ENCODE data around the gene RBM47. TPM values are rescaled to one million over a fixed set of nuclear protein-coding genes. Genes with fewer than 3 reads are reported as not detected.

Gene RBM47
- total RNA-seq, 1 donor from 2014 or later, result 0.37 TPM

DNA sequence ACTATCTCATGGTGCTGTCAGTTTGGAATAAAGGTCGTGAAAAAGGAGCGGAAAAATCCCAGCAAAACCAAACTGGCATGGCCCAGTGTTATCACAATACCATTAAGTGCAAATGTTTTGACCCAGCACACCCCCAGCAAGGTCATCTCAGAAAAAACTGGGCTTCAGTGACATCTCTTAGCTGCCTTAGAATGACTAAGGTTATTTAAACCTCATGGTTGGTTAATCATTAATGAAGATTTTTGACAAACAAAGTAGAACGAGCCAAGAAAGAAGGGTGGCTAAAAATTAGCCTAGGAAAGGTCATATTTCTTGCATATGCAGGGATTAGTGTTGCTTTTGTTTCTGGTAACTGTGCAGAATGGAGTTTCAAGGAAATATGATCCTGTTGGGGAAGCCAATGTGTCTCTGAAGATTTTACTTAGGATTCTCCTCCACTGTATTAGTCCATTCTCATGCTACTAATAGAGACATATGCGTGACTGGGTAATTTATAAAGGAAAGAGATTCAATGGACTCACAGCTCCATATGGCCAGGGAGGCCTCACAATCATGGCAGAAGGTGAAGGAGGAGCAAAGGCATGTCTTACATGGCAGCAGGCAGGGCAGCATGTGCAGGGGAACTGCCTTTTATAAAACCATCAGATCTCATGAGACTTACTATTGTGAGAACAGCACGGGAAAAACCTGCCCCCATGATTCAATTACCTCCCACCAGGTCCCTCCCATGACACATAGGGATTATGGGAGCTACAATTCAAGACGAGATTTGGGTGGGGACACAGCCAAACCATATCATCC lies 211.0 kb downstream of the RBM47 start:
- no peak overlapping the region for H3K27ac Mint-ChIP-seq (ENCODE audit: unreplicated experiment)
- H3K36me3 Mint-ChIP-seq (ENCODE audit: low read depth), result peaks cover 3% of the 10 kb centered on the region
- H3K4me3 Mint-ChIP-seq, result no peak overlapping the region
- H3K9me3 Mint-ChIP-seq, result peaks cover 14% of the 10 kb centered on the region
- TF ChIP-seq, protein P1, sequence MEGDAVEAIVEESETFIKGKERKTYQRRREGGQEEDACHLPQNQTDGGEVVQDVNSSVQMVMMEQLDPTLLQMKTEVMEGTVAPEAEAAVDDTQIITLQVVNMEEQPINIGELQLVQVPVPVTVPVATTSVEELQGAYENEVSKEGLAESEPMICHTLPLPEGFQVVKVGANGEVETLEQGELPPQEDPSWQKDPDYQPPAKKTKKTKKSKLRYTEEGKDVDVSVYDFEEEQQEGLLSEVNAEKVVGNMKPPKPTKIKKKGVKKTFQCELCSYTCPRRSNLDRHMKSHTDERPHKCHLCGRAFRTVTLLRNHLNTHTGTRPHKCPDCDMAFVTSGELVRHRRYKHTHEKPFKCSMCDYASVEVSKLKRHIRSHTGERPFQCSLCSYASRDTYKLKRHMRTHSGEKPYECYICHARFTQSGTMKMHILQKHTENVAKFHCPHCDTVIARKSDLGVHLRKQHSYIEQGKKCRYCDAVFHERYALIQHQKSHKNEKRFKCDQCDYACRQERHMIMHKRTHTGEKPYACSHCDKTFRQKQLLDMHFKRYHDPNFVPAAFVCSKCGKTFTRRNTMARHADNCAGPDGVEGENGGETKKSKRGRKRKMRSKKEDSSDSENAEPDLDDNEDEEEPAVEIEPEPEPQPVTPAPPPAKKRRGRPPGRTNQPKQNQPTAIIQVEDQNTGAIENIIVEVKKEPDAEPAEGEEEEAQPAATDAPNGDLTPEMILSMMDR (conservative IDR thresholded peaks at IDR 0.05), result no peak
- no peak for DNase-seq (ENCODE audit: low read depth, low spot score)
- no peaks in the 10 kb centered on the region for H3K4me1 Mint-ChIP-seq
- no peaks in the 10 kb centered on the region for H3K27me3 Mint-ChIP-seq (ENCODE audit: low read depth)

DNA sequence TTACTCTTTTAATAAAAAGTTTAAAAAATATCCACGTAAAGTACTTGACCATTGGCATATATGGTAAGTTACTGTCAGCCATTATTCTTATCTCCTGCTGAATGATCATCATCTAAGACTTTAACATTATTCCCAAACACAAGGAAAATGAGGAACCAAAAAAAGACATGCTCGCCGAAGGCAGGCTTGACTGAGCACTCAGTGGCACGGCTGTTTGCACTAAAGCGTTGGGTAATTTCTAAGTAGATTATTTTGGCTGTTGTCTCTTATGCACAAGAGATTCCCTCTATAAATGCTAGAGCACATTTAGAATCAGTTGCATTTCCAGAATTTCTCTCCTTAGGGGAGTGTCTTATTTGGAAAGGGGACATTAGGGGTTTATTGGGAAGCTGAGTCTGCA lies 211.7 kb downstream of the RBM47 start:
- H3K4me3 Mint-ChIP-seq, result no peak overlapping the region
- peaks cover 14% of the 10 kb centered on the region for H3K9me3 Mint-ChIP-seq
- H3K27me3 Mint-ChIP-seq (ENCODE audit: low read depth), result no peaks in the 10 kb centered on the region
- DNase-seq (ENCODE audit: low read depth, low spot score), result no peak
- H3K36me3 Mint-ChIP-seq (ENCODE audit: low read depth), result peaks cover 3% of the 10 kb centered on the region
- no peak overlapping the region for H3K27ac Mint-ChIP-seq (ENCODE audit: unreplicated experiment)
- TF ChIP-seq, protein P1 (conservative IDR thresholded peaks at IDR 0.05), result no peak
- H3K4me1 Mint-ChIP-seq, result no peaks in the 10 kb centered on the region

DNA sequence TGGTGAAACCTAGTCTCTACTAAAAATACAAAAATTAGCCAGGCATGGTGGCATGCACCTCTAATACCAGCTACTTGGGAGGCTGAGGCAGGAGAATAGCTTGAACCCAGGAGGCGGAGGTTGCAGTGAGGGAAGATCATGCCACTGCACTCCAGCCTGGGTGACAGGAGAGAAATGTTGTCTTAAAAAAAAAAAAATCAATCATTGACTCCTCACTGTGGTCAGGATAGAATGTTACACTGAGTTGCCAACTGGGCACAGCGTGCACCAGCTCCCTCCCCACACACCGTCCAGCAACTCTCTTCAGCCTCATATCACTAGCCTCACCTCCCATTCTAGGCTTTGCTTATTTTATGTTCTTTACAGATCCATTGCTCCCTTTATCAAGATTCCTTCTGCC lies 215.0 kb downstream of the RBM47 start:
- Mint-ChIP-seq H3K4me3 (no peak overlapping the region), H3K27me3 (ENCODE audit: low read depth) (no peaks in the 10 kb centered on the region), H3K4me1 (no peaks in the 10 kb centered on the region), H3K36me3 (ENCODE audit: low read depth) (peaks cover 3% of the 10 kb centered on the region), H3K27ac (ENCODE audit: unreplicated experiment) (no peak overlapping the region), H3K9me3 (peaks cover 11% of the 10 kb centered on the region)
- TF ChIP-seq, protein P1 (conservative IDR thresholded peaks at IDR 0.05), result no peak
- DNase-seq (ENCODE audit: low read depth, low spot score), result no peak

DNA sequence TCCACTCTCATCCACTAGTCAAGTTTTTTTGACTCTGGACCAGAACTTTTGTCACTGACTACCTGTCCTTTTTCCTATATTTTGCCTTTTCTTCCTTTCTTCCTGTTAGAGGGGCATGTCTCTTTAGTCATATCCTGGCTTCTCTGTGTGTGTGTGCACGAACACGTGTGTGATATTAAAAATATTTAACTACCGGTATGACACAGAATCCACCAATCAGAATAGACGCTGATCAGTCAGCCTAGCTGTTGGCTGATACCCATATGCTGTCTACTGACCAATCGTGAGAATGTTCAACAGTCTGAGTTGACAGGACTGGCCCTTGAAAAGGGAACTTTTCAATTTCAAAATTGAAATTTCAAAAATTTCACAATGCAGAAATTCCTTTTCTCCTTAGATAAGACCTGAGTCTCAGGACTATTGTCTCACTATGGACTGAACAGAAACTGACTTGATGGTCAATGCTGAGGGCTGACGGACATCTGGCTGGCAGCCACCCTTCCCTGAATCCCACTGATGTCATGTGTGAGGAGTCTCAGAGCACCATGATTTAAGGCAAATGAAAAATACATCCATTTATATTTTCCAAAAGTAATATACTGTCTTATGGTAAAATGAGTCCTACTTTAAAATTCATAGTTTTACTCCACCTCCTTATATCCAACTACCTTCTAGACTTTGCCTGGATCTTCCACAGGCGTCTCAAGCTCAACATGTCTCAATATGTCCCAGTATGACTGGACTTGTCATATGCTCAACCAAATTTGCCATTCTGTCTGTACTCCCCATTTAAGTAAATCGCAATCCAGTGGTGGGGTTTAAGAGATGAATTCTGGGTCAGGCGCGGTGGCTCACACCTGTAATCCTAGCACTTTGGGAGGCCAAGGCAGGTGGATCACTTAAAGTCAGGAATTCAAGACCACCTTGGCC lies 216.5 kb downstream of the RBM47 start:
- Mint-ChIP-seq H3K9me3 (peaks cover 3% of the 10 kb centered on the region), H3K27ac (ENCODE audit: unreplicated experiment) (no peak overlapping the region), H3K4me3 (no peak overlapping the region), H3K27me3 (ENCODE audit: low read depth) (no peaks in the 10 kb centered on the region), H3K36me3 (ENCODE audit: low read depth) (no peaks in the 10 kb centered on the region), H3K4me1 (no peaks in the 10 kb centered on the region)
- TF ChIP-seq, protein P1 (conservative IDR thresholded peaks at IDR 0.05), result no peak
- DNase-seq (ENCODE audit: low read depth, low spot score), result no peak

DNA sequence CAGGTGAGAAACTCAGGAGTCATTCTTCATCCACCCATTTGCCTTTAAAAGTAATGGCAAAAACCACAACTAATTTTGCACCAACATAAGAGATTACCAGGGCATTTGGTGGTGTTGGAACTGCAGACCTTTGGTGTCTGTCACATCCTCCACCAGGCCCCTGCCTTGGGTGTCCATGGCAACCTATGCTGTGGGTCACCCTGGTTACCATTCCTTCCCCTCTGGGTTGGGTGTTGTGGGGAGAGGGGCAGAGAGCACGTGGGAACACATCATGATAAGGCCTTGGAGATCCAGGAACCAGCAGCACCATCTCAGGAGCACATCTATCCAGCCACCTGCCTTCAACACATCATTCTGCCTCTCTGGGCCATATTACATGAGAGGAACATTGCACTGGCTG lies 217.3 kb downstream of the RBM47 start:
- no peak overlapping the region for H3K27ac Mint-ChIP-seq (ENCODE audit: unreplicated experiment)
- H3K4me1 Mint-ChIP-seq, result no peaks in the 10 kb centered on the region
- no peaks in the 10 kb centered on the region for H3K27me3 Mint-ChIP-seq (ENCODE audit: low read depth)
- no peak for DNase-seq (ENCODE audit: low read depth, low spot score)
- no peak overlapping the region for H3K4me3 Mint-ChIP-seq
- TF ChIP-seq, protein P1 (conservative IDR thresholded peaks at IDR 0.05), result no peak
- H3K36me3 Mint-ChIP-seq (ENCODE audit: low read depth), result peaks cover 5% of the 10 kb centered on the region
- H3K9me3 Mint-ChIP-seq, result peaks cover 5% of the 10 kb centered on the region
